T-cell (primary cell): ENCODE results near the gene SLC41A3. TPM values are rescaled to one million over a fixed set of nuclear protein-coding genes. Genes with fewer than 3 reads are reported as not detected.

Experiments used
- ATAC-seq, 4 experiments: fragments of 200-7000 bp in 3 of 4; fragments of 150-1000 bp in 1 of 4; cut with Tn5 transposase; replicated peaks in 1 of 4; 1 replicate in 3 of 4; 2 replicates in 1 of 4; pipeline ENCODE4 v1.10.0; 2021; ENCODE audit warnings: moderate library complexity in 3 of 4, mild to moderate bottlenecking in 2 of 4, moderate number of reproducible peaks in 1 of 4
- CTCF ChIA-PET, 2 donors: fragments of 300-600 bp; sonication (Branson Sonifier 250); formaldehyde crosslinking; loops; one replicate each; lab custom pipeline; 2022; ENCODE audit warnings: antibody characterized with exemption in 2 of 2; lab: Charles Lee
- POLR2A ChIA-PET, 2 donors: fragments of 300-600 bp; sonication (Branson Sonifier 250); formaldehyde crosslinking; loops; one replicate each; lab custom pipeline; 2022; ENCODE audit warnings: antibody characterized with exemption in 2 of 2; lab: Charles Lee
- DNase-seq, 35 experiments: peaks; one replicate each; pipeline versions ENCODE4 v3.0.0 to v3.0.0-alpha.2; 2013 to 2023
- H3K27ac ChIP-seq: one replicate; pipeline ENCODE4 v1.5.1; 2013; ENCODE audit warnings: low read length
- H3K27me3 ChIP-seq, 2 experiments: replicated peaks in 1 of 2; 1 replicate in 1 of 2; 2 replicates in 1 of 2; pipeline versions ENCODE4 v1.6.1 to v1.7.0; 2013; ENCODE audit warnings: low read length in 1 of 2, mixed read lengths in 1 of 2; ENCODE audit not compliant: control insufficient read depth in 2 of 2, insufficient read depth in 2 of 2; ENCODE audit errors: extremely low read depth in 1 of 2
- H3K36me3 ChIP-seq, 2 donors: 1 replicate in 1 of 2; 2 replicates in 1 of 2; pipeline versions ENCODE4 v1.6.1 to v1.7.0; 2013; ENCODE audit warnings: low read length in 1 of 2; ENCODE audit not compliant: control insufficient read depth in 2 of 2, insufficient read depth in 1 of 2; ENCODE audit errors: extremely low read depth in 1 of 2
- H3K4me1 ChIP-seq, 2 experiments: 1 replicate in 1 of 2; 2 replicates in 1 of 2; pipeline versions ENCODE4 v1.6.1 to v1.7.0; 2013; ENCODE audit warnings: low read length in 2 of 2, mixed read lengths in 1 of 2; ENCODE audit not compliant: insufficient read depth in 2 of 2, control insufficient read depth in 1 of 2; ENCODE audit errors: extremely low read depth in 1 of 2
- H3K4me3 ChIP-seq, 2 donors: 1 replicate in 1 of 2; 2 replicates in 1 of 2; pipeline versions ENCODE4 v1.5.1 to v1.7.0; 2013; ENCODE audit warnings: mild to moderate bottlenecking in 2 of 2, low read length in 1 of 2, moderate library complexity in 1 of 2; ENCODE audit not compliant: control insufficient read depth in 1 of 2; ENCODE audit errors: extremely low read depth in 1 of 2
- H3K9me3 ChIP-seq: 2 replicates; pipeline ENCODE4 v1.7.0; 2013
- H3K27ac Mint-ChIP-seq, 2 donors: one replicate each; pipeline ENCODE4 v1.8.0; 2020 to 2021; ENCODE audit warnings: mild to moderate bottlenecking in 2 of 2, mixed read lengths in 2 of 2
- H3K27me3 Mint-ChIP-seq, 2 donors: one replicate each; pipeline ENCODE4 v1.8.0; 2021 to 2022; ENCODE audit warnings: mixed read lengths in 2 of 2
- H3K36me3 Mint-ChIP-seq: one replicate; pipeline ENCODE4 v1.8.0; 2021; ENCODE audit warnings: mixed read lengths
- H3K4me1 Mint-ChIP-seq, 3 donors: one replicate each; pipeline ENCODE4 v1.8.0; 2020 to 2022; ENCODE audit warnings: mixed read lengths in 3 of 3, mild to moderate bottlenecking in 1 of 3
- H3K4me3 Mint-ChIP-seq, 3 donors: one replicate each; pipeline ENCODE4 v1.8.0; 2020 to 2022; ENCODE audit warnings: mild to moderate bottlenecking in 3 of 3, mixed read lengths in 3 of 3, moderate library complexity in 3 of 3
- H3K9me3 Mint-ChIP-seq, 3 donors: one replicate each; pipeline ENCODE4 v1.8.0; 2020 to 2022; ENCODE audit warnings: mixed read lengths in 3 of 3
- WGBS: methylation state at CpG from one replicate; pipeline ENCODE4 v1.1.5; 2013; ENCODE audit warnings: missing lambda C conversion rate; ENCODE audit not compliant: insufficient coverage; 5-methylcytosine and 5-hydroxymethylcytosine counted together
- total RNA-seq, 35 experiments: library from RNA in 6 of 35; stranded (reverse) in 6 of 35; fragments of 120-200 nt in 1 of 35; gene quantifications; one replicate each; pipeline versions ENCODE4 v1.2.1 to v1.2.4 and lab custom pipeline; 2013 to 2026

The SLC41A3 gene
- total RNA-seq, 5 donors from 2014 or later (not counting 1 experiment from before 2014, with no cell fraction given): 24.8 to 38.6 (median 34.5) TPM

GRCh38 chr3:126060613-126061145, 23.2 kb downstream of the SLC41A3 start:
- Mint-ChIP-seq H3K9me3 (no peaks in the 10 kb centered on the region), H3K36me3 (peaks cover 35% of the 10 kb centered on the region), H3K27ac (no peak overlapping the region), H3K4me1 (peaks cover 15 to 31% (median 16%) of the 10 kb centered on the region in 3 donors), H3K27me3 (no peaks in the 10 kb centered on the region), H3K4me3 (no peak overlapping the region)
- no peaks in the 10 kb centered on the region for H3K9me3 ChIP-seq
- DNase-seq (no peak), ATAC-seq (no peak)
- POLR2A ChIA-PET: no interaction called here
- H3K27ac ChIP-seq: no peak overlapping the region
- 100% methylated on average over 5 of the region's 7 CpGs for WGBS
- CTCF ChIA-PET: no interaction called here
- H3K4me1 ChIP-seq: peaks cover 3 to 15% of the 10 kb centered on the region in 2 experiments
- H3K4me3 ChIP-seq: no peak overlapping the region
- H3K27me3 ChIP-seq: no peaks in the 10 kb centered on the region
- peaks cover 2 to 5% of the 10 kb centered on the region in 2 donors for H3K36me3 ChIP-seq

- Histone ChIP-seq H3K27ac (no peak overlapping the region), H3K27me3 (no peaks in the 10 kb centered on the region), H3K9me3 (no peaks in the 10 kb centered on the region), H3K36me3 (peaks cover 2 to 5% of the 10 kb centered on the region in 2 donors), H3K4me1 (peaks cover 3 to 10% of the 10 kb centered on the region in 2 experiments), H3K4me3 (no peak overlapping the region)
- Mint-ChIP-seq H3K27me3 (no peaks in the 10 kb centered on the region), H3K9me3 (no peaks in the 10 kb centered on the region), H3K4me3 (no peak overlapping the region), H3K36me3 (peaks cover 24% of the 10 kb centered on the region), H3K27ac (no peak overlapping the region), H3K4me1 (peaks cover 9 to 26% (median 12%) of the 10 kb centered on the region in 3 donors)
- ChIA-PET CTCF (interaction anchor here in 1 of 2 donors (0.6 kb wide), 1 partner anchor 292 kb away, joined by 3 read pairs; no protein-coding TSS in a partner anchor), POLR2A (no interaction called here)
- DNase-seq (no peak), ATAC-seq (no peak)
- WGBS: 76% methylated on average over 6 of the region's 7 CpGs
Observed at GRCh38 chr3:126058666-126059065, 25.3 kb downstream of the SLC41A3 start.

GRCh38 chr3:126057936-126058335, 26.0 kb downstream of the SLC41A3 start:
- Mint-ChIP-seq H3K36me3 (peaks cover 24% of the 10 kb centered on the region), H3K9me3 (no peaks in the 10 kb centered on the region), H3K4me3 (no peak overlapping the region), H3K4me1 (peaks cover 10 to 24% (median 11%) of the 10 kb centered on the region in 3 donors), H3K27ac (no peak overlapping the region), H3K27me3 (no peaks in the 10 kb centered on the region)
- POLR2A ChIA-PET: no interaction called here
- H3K9me3 ChIP-seq: no peaks in the 10 kb centered on the region
- no peak overlapping the region for H3K4me3 ChIP-seq
- CTCF ChIA-PET: interaction anchor here in 1 of 2 donors (0.6 kb wide), 1 partner anchor 291 kb away, joined by 3 read pairs; no protein-coding TSS in a partner anchor
- ATAC-seq (no peak), DNase-seq (no peak)
- no peak overlapping the region for H3K27ac ChIP-seq
- 92% methylated on average over 9 of the region's 13 CpGs for WGBS
- peaks cover 2% of the 10 kb centered on the region in 2 experiments for H3K4me1 ChIP-seq
- peaks cover 2 to 5% of the 10 kb centered on the region in 2 donors for H3K36me3 ChIP-seq
- H3K27me3 ChIP-seq: no peaks in the 10 kb centered on the region

GRCh38 chr3:126057501-126057819, 26.5 kb downstream of the SLC41A3 start:
- Histone ChIP-seq H3K4me3 (no peak overlapping the region), H3K27me3 (no peaks in the 10 kb centered on the region), H3K36me3 (peaks cover 2 to 5% of the 10 kb centered on the region in 2 donors), H3K9me3 (no peaks in the 10 kb centered on the region), H3K27ac (no peak overlapping the region), H3K4me1 (peaks cover 0 to 3% of the 10 kb centered on the region in 2 experiments)
- no peak for ATAC-seq
- Mint-ChIP-seq H3K36me3 (peaks cover 24% of the 10 kb centered on the region), H3K9me3 (no peaks in the 10 kb centered on the region), H3K4me3 (no peak overlapping the region), H3K27ac (no peak overlapping the region), H3K27me3 (no peaks in the 10 kb centered on the region), H3K4me1 (peaks cover 14 to 28% (median 15%) of the 10 kb centered on the region in 3 donors)
- ChIA-PET CTCF (no interaction called here), POLR2A (no interaction called here)
- WGBS: 86% methylated on average over 10 of the region's 10 CpGs
- DNase-seq: no peak

GRCh38 chr3:126056681-126057500, 27.0 kb downstream of the SLC41A3 start:
- no peaks in the 10 kb centered on the region for H3K9me3 Mint-ChIP-seq
- ChIA-PET POLR2A (no interaction called here), CTCF (no interaction called here)
- ATAC-seq (no peak), DNase-seq (no peak)
- H3K27me3 ChIP-seq: no peaks in the 10 kb centered on the region
- H3K4me1 Mint-ChIP-seq: peaks cover 18 to 28% (median 19%) of the 10 kb centered on the region in 3 donors
- peaks cover 0 to 4% of the 10 kb centered on the region in 2 experiments for H3K4me1 ChIP-seq
- H3K27ac ChIP-seq: no peak overlapping the region
- peaks cover 2 to 5% of the 10 kb centered on the region in 2 donors for H3K36me3 ChIP-seq
- peaks cover 24% of the 10 kb centered on the region for H3K36me3 Mint-ChIP-seq
- no peak overlapping the region for H3K4me3 ChIP-seq
- 83% methylated on average over 12 of the region's 14 CpGs for WGBS
- H3K4me3 Mint-ChIP-seq: no peak overlapping the region
- no peaks in the 10 kb centered on the region for H3K9me3 ChIP-seq
- no peaks in the 10 kb centered on the region for H3K27me3 Mint-ChIP-seq
- H3K27ac Mint-ChIP-seq: no peak overlapping the region

GRCh38 chr3:126056088-126056487, 27.8 kb downstream of the SLC41A3 start:
- POLR2A ChIA-PET: no interaction called here
- H3K27ac Mint-ChIP-seq: no peak overlapping the region
- 97% methylated on average over 8 of the region's 10 CpGs for whole genome bisulfite sequencing
- no peaks in the 10 kb centered on the region for H3K27me3 Mint-ChIP-seq
- CTCF ChIA-PET: interaction anchor here in 1 of 2 donors (0.6 kb wide), 1 partner anchor 11 kb away, joined by 3 read pairs; no protein-coding TSS in a partner anchor
- no peak for DNase-seq
- peaks cover 20% of the 10 kb centered on the region for H3K36me3 Mint-ChIP-seq
- Histone ChIP-seq H3K4me3 (no peak overlapping the region), H3K27me3 (no peaks in the 10 kb centered on the region), H3K27ac (no peak overlapping the region), H3K36me3 (peaks cover 0 to 5% of the 10 kb centered on the region in 2 donors), H3K4me1 (peaks cover 0 to 4% of the 10 kb centered on the region in 2 experiments), H3K9me3 (no peaks in the 10 kb centered on the region)
- no peaks in the 10 kb centered on the region for H3K9me3 Mint-ChIP-seq
- ATAC-seq: no peak
- peaks cover 18 to 25% (median 19%) of the 10 kb centered on the region in 3 donors for H3K4me1 Mint-ChIP-seq
- H3K4me3 Mint-ChIP-seq: no peak overlapping the region
